H9 (cell line): ENCODE measurements around the gene ASTN2. TPM values are rescaled to one million over a fixed set of nuclear protein-coding genes. Genes with fewer than 3 reads are reported as not detected.
A peak's percentile ranks its signal among the peaks of the same experiment; 100 is the strongest.

Experiments
- DNase-seq: peaks from one replicate; pipeline ENCODE4 v3.0.0-alpha.2; 2017
- H2AFZ ChIP-seq: one replicate; pipeline ENCODE4 v1.6.1; 2013; ENCODE audit warnings: mild to moderate bottlenecking, low read length, control low read depth, moderate library complexity
- H2AK5ac ChIP-seq: 2 replicates; pipeline ENCODE4 v1.6.1; 2013; ENCODE audit warnings: low read length, control low read depth, mixed read lengths; ENCODE audit not compliant: insufficient read length
- H2BK120ac ChIP-seq: one replicate; pipeline ENCODE4 v1.6.1; 2013; ENCODE audit warnings: low read depth, mild to moderate bottlenecking, low read length, control low read depth, inconsistent platforms; ENCODE audit not compliant: poor library complexity, severe bottlenecking
- H2BK12ac ChIP-seq: 2 replicates; pipeline ENCODE4 v1.6.1; 2013; ENCODE audit warnings: low read length, control low read depth, mixed read lengths, low read depth; ENCODE audit not compliant: insufficient read length
- H2BK15ac ChIP-seq: 2 replicates; pipeline ENCODE4 v1.6.1; 2013; ENCODE audit warnings: low read depth, low read length, control low read depth
- H2BK20ac ChIP-seq: one replicate; pipeline ENCODE4 v1.6.1; 2013; ENCODE audit warnings: low read depth, mild to moderate bottlenecking, low read length, control low read depth, inconsistent platforms; ENCODE audit not compliant: poor library complexity, severe bottlenecking
- H2BK5ac ChIP-seq: 2 replicates; pipeline ENCODE4 v1.6.1; 2013; ENCODE audit warnings: low read length, control low read depth, mixed read lengths; ENCODE audit not compliant: insufficient read length
- H3K14ac ChIP-seq: 2 replicates; pipeline ENCODE4 v1.6.1; 2013; ENCODE audit warnings: low read length, control low read depth; ENCODE audit not compliant: insufficient read depth
- H3K18ac ChIP-seq: 2 replicates; pipeline ENCODE4 v1.6.1; 2013; ENCODE audit warnings: low read depth, mild to moderate bottlenecking, mixed read lengths, low read length, control low read depth; ENCODE audit not compliant: insufficient read length
- H3K23ac ChIP-seq: 2 replicates; pipeline ENCODE4 v1.6.1; 2013; ENCODE audit warnings: low read length, control low read depth, mixed read lengths, low read depth; ENCODE audit not compliant: insufficient read length
- H3K23me2 ChIP-seq: 2 replicates; pipeline ENCODE4 v1.6.1; 2013; ENCODE audit warnings: low read depth, mild to moderate bottlenecking, mixed read lengths, low read length, control low read depth; ENCODE audit not compliant: insufficient read length, poor library complexity, severe bottlenecking
- H3K27ac ChIP-seq: 2 replicates; pipeline ENCODE4 v1.5.1; 2013; ENCODE audit warnings: low read length, control low read depth, mixed read lengths, low read depth; ENCODE audit not compliant: insufficient read length
- H3K27me3 ChIP-seq: 2 replicates; pipeline ENCODE4 v1.6.1; 2013; ENCODE audit warnings: low read length, control low read depth, inconsistent platforms; ENCODE audit not compliant: insufficient read depth
- H3K4ac ChIP-seq: 2 replicates; pipeline ENCODE4 v1.6.1; 2013; ENCODE audit warnings: low read depth, mild to moderate bottlenecking, control low read depth, inconsistent platforms, low read length, moderate library complexity
- H3K4me1 ChIP-seq: 2 replicates; pipeline ENCODE4 v1.6.1; 2013; ENCODE audit warnings: low read length, control low read depth, inconsistent platforms; ENCODE audit not compliant: insufficient read depth
- H3K4me2 ChIP-seq: 2 replicates; pipeline ENCODE4 v1.6.1; 2013; ENCODE audit warnings: low read length, control low read depth, mixed read lengths; ENCODE audit not compliant: insufficient read length, insufficient read depth
- H3K56ac ChIP-seq: 2 replicates; pipeline ENCODE4 v1.6.1; 2013; ENCODE audit warnings: low read depth, mild to moderate bottlenecking, mixed read lengths, low read length, control low read depth; ENCODE audit not compliant: insufficient read length
- H3K79me1 ChIP-seq: 2 replicates; pipeline ENCODE4 v1.6.1; 2013; ENCODE audit warnings: low read depth, mild to moderate bottlenecking, moderate library complexity, low read length, control low read depth, inconsistent platforms; ENCODE audit not compliant: insufficient read depth, poor library complexity, severe bottlenecking
- H3K79me2 ChIP-seq: 2 replicates; pipeline ENCODE4 v1.6.1; 2013; ENCODE audit warnings: low read length, control low read depth, inconsistent platforms; ENCODE audit not compliant: insufficient read depth
- H3K9ac ChIP-seq: 2 replicates; pipeline ENCODE4 v1.6.1; 2013; ENCODE audit warnings: low read length, control low read depth, mixed read lengths; ENCODE audit not compliant: insufficient read length; ENCODE audit errors: extremely low read depth
- H3K9me3 ChIP-seq: one replicate; pipeline ENCODE4 v1.6.1; 2013; ENCODE audit warnings: low read depth, low read length, inconsistent platforms; ENCODE audit not compliant: control insufficient read depth
- H3T11ph ChIP-seq: one replicate; pipeline ENCODE4 v1.6.1; 2013; ENCODE audit warnings: mild to moderate bottlenecking, low read length, control low read depth, inconsistent platforms
- H4K20me1 ChIP-seq: one replicate; pipeline ENCODE4 v1.6.1; 2013; ENCODE audit not compliant: control insufficient read depth, insufficient read length, insufficient read depth
- H4K5ac ChIP-seq: 2 replicates; pipeline ENCODE4 v1.6.1; 2013; ENCODE audit warnings: low read depth, mild to moderate bottlenecking, mixed read lengths, low read length, control low read depth; ENCODE audit not compliant: insufficient read length
- H4K8ac ChIP-seq: replicated peaks from 2 replicates; pipeline ENCODE4 v1.6.1; 2013; ENCODE audit warnings: low read length, control low read depth, mixed read lengths, low read depth; ENCODE audit not compliant: insufficient read length
- H4K91ac ChIP-seq: 2 replicates; pipeline ENCODE4 v1.6.1; 2013; ENCODE audit warnings: low read depth, mild to moderate bottlenecking, moderate library complexity, mixed read lengths, low read length, control low read depth; ENCODE audit not compliant: insufficient read length
- H3K27ac Mint-ChIP-seq, 3 experiments: 2 replicates in 2 of 3; 3 replicates in 1 of 3; pipeline ENCODE4 v1.8.0; 2020 to 2021; ENCODE audit warnings: mixed read lengths in 3 of 3, mild to moderate bottlenecking in 1 of 3, moderate library complexity in 1 of 3
- H3K27me3 Mint-ChIP-seq: 2 replicates; pipeline ENCODE4 v1.8.0; 2021; ENCODE audit warnings: low read depth, mild to moderate bottlenecking, moderate library complexity, mixed read lengths
- H3K36me3 Mint-ChIP-seq, 3 experiments: 2 replicates in 2 of 3; 3 replicates in 1 of 3; pipeline ENCODE4 v1.8.0; 2020 to 2021; ENCODE audit warnings: low read depth in 3 of 3, mixed read lengths in 3 of 3; ENCODE audit not compliant: insufficient read depth in 1 of 3
- H3K4me1 Mint-ChIP-seq, 2 experiments: 2 replicates each; pipeline ENCODE4 v1.8.0; 2020; ENCODE audit warnings: mixed read lengths in 2 of 2
- H3K4me3 Mint-ChIP-seq, 2 experiments: 2 replicates in 1 of 2; 3 replicates in 1 of 2; pipeline ENCODE4 v1.8.0; 2020 to 2021; ENCODE audit warnings: mild to moderate bottlenecking in 2 of 2, mixed read lengths in 2 of 2, moderate library complexity in 1 of 2
- H3K9me3 Mint-ChIP-seq, 2 experiments: 2 replicates in 1 of 2; 3 replicates in 1 of 2; pipeline ENCODE4 v1.8.0; 2020; ENCODE audit warnings: mild to moderate bottlenecking in 2 of 2, mixed read lengths in 2 of 2, moderate library complexity in 1 of 2
- CTCF ChIP-seq: fragments of 200-600 bp; sonication (generic); conservative IDR thresholded peaks from 3 replicates; pipeline ENCODE4 v1.8.0; 2021; ENCODE audit warnings: antibody characterized with exemption, mild to moderate bottlenecking
- WGBS: extraction: QIAGEN DNeasy Blood & Tissue Kit; methylation state at CpG from one replicate; pipeline ENCODE4 v1.1.7; 2013; ENCODE audit warnings: missing lambda C conversion rate, low lambda C conversion rate, mixed read lengths; ENCODE audit not compliant: insufficient read length; ENCODE audit errors: extremely low coverage; 5-methylcytosine and 5-hydroxymethylcytosine counted together
- total RNA-seq: library from RNA; stranded (reverse); gene quantifications from 2 replicates; pipeline ENCODE4 v1.2.1, GENCODE V29; 2021

The ASTN2 gene
- total RNA-seq, 1 experiment from 2014 or later, result 9.7 TPM

DNA sequence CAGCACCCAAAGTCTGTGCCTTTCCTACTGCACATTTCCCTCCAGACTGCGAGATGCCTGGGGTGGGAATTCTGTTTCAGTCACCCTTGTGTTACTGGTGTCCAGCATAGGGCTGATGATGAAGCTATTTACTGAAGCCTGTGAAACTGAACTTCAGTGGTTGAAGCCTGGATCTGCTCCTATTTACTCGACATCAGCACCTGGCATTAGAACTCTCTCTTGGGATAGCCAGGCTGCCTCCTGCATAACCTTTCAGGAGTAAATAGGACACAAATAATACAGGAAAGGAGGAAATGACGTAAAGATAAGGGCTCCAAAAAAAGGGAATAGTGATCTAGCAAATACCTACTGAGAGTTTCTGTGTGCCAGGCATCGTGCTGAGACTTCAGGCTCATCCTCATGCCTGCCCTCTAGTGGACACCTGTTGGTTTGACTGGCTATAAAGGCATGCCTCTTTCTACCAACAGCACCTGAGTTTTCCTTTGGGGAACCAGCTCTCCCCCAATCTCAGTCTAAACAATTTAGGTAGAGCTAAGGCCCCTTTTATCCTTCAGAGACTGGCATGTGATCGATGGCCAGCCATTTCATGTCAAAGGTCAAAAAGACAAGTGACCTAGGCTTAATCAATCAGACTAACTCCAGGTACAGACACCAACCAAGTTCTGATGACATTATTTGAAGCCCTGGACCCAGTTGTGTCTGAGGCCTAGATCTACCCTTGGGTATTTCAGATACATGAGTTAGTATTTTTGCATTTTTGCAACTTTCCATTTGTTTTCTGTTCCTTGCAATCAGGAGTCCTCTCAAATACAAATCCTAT, 919.8 kb downstream of the ASTN2 start:
- H2BK20ac ChIP-seq, result no peak overlapping the region
- Mint-ChIP-seq H3K27me3 (no peaks in the 10 kb centered on the region), H3K9me3 (no peaks in the 10 kb centered on the region), H3K4me1 (peaks cover 32 to 39% of the 10 kb centered on the region in 2 experiments), H3K27ac (no peak overlapping the region), H3K36me3 (0 out of 7 replicates have a peak, but pooled peaks cover 0 to 3% (median 0%) of the 10 kb centered on the region in 3 experiments), H3K4me3 (no peak overlapping the region)
- no CpG with 5 or more reads among the region's 5 CpGs for WGBS
- no peak overlapping the region for H2AFZ ChIP-seq
- no peak overlapping the region for H2BK12ac ChIP-seq
- no peaks in the 10 kb centered on the region for H3K27me3 ChIP-seq
- H3K4ac ChIP-seq, result no peak overlapping the region
- H3K27ac ChIP-seq, result no peak overlapping the region
- no peak overlapping the region for H3T11ph ChIP-seq
- no peak overlapping the region for H2BK15ac ChIP-seq
- H3K14ac ChIP-seq, result no peak overlapping the region
- H3K9me3 ChIP-seq, result no peaks in the 10 kb centered on the region
- H3K79me2 ChIP-seq, result no peaks in the 10 kb centered on the region
- H3K23ac ChIP-seq, result no peak overlapping the region
- peak; percentile 65 for DNase-seq
- H3K18ac ChIP-seq, result no peak overlapping the region
- peak; percentile 90 for TF ChIP-seq CTCF
- no peaks in the 10 kb centered on the region for H3K23me2 ChIP-seq
- H4K5ac ChIP-seq, result no peak overlapping the region
- H3K9ac ChIP-seq, result no peak overlapping the region
- no peaks in the 10 kb centered on the region for H4K20me1 ChIP-seq
- no peak overlapping the region for H4K8ac ChIP-seq
- no peak overlapping the region for H3K4me2 ChIP-seq
- H3K79me1 ChIP-seq, result no peaks in the 10 kb centered on the region
- no peak overlapping the region for H4K91ac ChIP-seq
- H3K4me1 ChIP-seq, result no peaks in the 10 kb centered on the region
- H2BK5ac ChIP-seq, result no peak overlapping the region
- no peak overlapping the region for H2BK120ac ChIP-seq
- no peak overlapping the region for H3K56ac ChIP-seq
- H2AK5ac ChIP-seq, result no peak overlapping the region
